Activated CD4-positive, alpha-beta T cell treated with anti-CD3 and anti-CD28 coated beads, Interleukin-2, amount 50 U/mL, for 1 hour (primary cell): ENCODE data around the gene TXLNG.
A peak's percentile ranks its signal among the peaks of the same experiment; 100 is the strongest.

Source experiments
- DNase-seq: peaks from one replicate; pipeline ENCODE4 v3.0.0-alpha.2; 2020

The TXLNG gene

DNA sequence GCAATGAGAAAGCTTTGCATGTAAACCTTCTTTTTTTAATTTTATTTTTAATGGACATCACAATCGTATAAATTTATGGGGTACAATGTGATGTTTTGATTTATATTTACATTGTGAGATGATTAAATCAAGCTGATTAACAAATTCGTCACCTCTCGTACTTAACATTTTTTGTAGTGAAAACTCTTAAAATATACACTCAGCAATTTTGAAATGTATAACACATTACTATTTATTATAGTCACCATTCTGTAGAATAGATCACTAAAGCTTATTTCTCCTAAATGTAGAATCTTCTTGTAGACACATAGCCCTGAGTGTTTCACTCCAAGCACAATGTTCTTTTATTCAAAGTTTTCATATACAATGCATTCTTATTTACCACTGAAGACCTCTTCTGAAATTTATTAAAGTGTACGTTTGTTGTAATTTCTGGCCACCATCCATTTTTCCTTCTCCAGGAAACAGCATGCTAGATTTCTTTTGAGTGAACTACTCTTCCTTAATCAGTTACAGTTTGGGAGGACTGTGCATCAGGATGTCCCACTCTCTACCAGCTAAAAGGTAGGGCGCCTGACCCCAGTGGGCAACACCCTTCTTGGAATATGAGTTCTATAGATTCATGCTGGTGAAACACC, 88.3 kb downstream of the TXLNG start:
- DNase-seq = no peak

DNA sequence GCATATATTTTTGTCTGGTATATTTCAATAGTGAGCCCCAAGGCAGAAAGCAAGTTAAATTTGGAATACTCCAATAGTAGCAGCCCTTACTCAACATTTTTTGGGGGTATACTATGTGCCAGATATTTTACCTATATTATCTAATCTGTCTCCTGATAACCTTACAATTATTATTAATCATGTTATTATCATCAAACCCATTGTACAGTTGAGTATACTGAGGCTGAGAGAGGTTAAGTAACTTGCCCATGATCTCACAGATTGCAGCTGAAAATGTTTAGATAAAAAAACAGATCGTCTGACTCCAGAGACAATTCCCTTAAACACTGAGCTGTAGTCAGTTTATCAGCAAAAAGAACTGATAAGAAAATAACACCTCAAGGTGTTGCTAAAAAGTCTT, 90.4 kb downstream of the TXLNG start:
- DNase-seq = no peak

DNA sequence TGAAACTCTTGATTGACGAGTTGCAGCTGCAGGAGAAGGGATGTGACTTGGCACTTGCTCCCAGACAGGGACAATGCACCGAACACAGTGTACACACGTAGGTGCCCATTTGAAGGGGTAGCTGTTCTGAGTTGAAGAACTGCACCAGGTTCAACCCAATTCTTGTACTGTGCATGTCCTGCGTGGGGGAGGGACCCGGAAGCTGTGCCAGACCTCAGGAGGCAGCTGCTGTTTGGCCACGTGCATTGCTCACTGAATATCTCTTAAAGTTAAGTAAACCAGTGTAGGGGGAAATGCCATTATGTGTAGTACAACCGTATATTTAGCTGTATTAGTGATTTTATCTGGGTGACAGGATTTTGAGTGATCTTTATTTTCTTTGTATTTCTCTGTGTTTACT, 95.9 kb downstream of the TXLNG start:
- no peak for DNase-seq

GRCh38 chrX:16882702-16883486, 96.6 kb downstream of the TXLNG start:
- peak; percentile 72 for DNase-seq

DNA sequence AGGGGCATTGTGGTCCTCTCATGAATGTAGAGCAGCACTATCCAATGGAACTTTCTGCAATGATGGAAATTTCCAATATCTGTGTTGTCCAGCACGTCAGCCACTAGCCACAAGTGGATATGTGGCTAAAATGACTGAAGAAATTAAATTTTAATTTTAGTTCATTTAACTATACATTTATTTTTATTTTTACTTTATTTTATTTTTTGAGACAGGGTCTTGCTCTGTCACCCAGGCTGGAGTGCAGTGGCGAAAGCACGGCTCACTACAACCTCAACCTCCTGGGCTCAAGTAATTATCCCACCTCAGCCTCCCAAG, 97.2 kb downstream of the TXLNG start:
- DNase-seq = no peak

GRCh38 chrX:16885628-16886027, 99.4 kb downstream of the TXLNG start:
- no peak for DNase-seq

DNA sequence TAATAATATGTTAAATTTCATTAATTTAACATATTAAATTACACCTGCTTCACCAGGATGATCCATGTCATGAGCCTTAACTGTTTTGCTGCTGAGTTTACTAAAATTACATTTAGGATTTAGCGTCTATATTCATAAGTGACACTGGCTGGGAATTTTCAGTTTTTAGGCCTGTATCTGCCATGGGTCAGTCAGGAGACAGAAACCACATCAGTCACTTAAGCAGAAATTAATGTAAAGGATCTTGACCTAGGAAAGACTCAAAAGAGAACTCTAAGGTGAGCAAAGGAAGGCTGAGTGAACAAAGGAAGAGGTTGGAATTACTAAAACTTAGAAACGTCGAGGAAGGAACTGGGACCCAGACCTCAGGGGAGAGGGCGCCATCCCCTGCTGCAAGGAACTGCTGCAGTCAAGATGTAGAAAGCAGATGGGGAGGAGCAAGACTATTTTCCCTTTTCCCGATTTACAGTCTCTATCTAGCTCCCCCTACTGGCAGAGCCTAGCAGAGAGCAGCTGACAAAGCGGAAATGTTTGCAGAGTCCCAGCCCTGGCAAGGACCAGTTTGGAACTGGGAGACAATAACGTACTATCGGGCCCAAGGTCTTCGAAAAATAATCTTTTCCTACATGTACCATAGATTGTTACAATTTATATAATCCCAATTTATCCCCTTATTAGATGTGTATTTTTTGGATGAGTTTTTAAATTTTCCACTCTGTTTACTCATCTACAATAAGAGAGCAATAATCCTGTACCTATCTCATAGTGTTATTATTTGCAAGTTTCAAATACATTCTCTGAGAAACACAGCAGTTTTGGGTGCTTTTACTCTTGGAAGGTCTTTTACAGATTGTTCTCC, 106.5 kb downstream of the TXLNG start:
- DNase-seq = peak; percentile 33
